ENCODE data around the gene RBPJL. TPM values are rescaled to one million over a fixed set of nuclear protein-coding genes. Genes with fewer than 3 reads are reported as not detected.

RBPJL gene
- total and polyA plus RNA-seq, 2 of the 8 experiments (the other 6 are each of a cell fraction or from before 2014, with no cell fraction given): 0.67 to 1.3 TPM

GRCh38 chr20:45257161-45257560 lies 49.5 kb upstream of the RBPJL start:
- Histone ChIP-seq H4K8ac (ENCODE audit: extremely low read depth, insufficient read depth, low read length) (no peak overlapping the region), H2BK15ac (ENCODE audit: low read length) (no peak overlapping the region), H3K9ac (replicated peaks in 1 of 4; ENCODE audit: extremely low read depth in 1 of 4, low read depth in 3 of 4, low read length in 3 of 4) (no peak overlapping the region), H3K4ac (replicated peaks; ENCODE audit: insufficient read length, low read depth, low read length) (no peak overlapping the region), H2BK20ac (ENCODE audit: low read length) (no peak overlapping the region), H3K56ac (replicated peaks; ENCODE audit: insufficient read length, low read depth, low read length) (no peak overlapping the region), H3K4me1 (replicated peaks in 1 of 4; ENCODE audit: control insufficient read depth in 3 of 4, insufficient read depth in 4 of 4, low read length in 3 of 4) (peaks cover 0 to 6% (median 3%) of the 10 kb centered on the region in 4 experiments; a peak in 5 of 7 replicates), H2AFZ (ENCODE audit: low read length) (no peak overlapping the region), H3K79me1 (ENCODE audit: low read depth, low read length) (no peaks in the 10 kb centered on the region), H2BK5ac (ENCODE audit: low read depth, low read length) (no peak overlapping the region), H3K4me3 (ENCODE audit: extremely low read depth in 1 of 4, insufficient read depth in 2 of 4, low read depth in 3 of 4, low read length in 4 of 4) (no peak overlapping the region), H3K4me2 (ENCODE audit: insufficient read depth in 1 of 2, low read depth in 2 of 2, low read length in 2 of 2) (no peak overlapping the region), H3K79me2 (ENCODE audit: control insufficient read depth in 1 of 2, insufficient read depth in 2 of 2, low read length in 2 of 2) (no peaks in the 10 kb centered on the region), H2BK120ac (replicated peaks; ENCODE audit: low read depth, low read length) (no peak overlapping the region), H2BK12ac (ENCODE audit: low read depth, low read length) (no peak overlapping the region), H3K23ac (ENCODE audit: insufficient read length) (no peak overlapping the region), H4K20me1 (replicated peaks in 1 of 2; ENCODE audit: control insufficient read depth in 1 of 2, insufficient read depth in 2 of 2, low read length in 2 of 2) (no peaks in the 10 kb centered on the region), H4K5ac (ENCODE audit: insufficient read length, low read depth, low read length) (no peak overlapping the region), H3K14ac (ENCODE audit: insufficient read length) (no peak overlapping the region), H3K27ac (ENCODE audit: low read depth, low read length) (no peak overlapping the region), H3K9me3 (ENCODE audit: insufficient read depth in 2 of 2, low read depth in 1 of 2, low read length in 1 of 2) (no peaks in the 10 kb centered on the region), H3K36me3 (ENCODE audit: control insufficient read depth in 2 of 4, insufficient read depth in 4 of 4, low read length in 3 of 4) (no peaks in the 10 kb centered on the region), H4K91ac (replicated peaks; ENCODE audit: insufficient read length, low read length) (no peak overlapping the region), H3K27me3 (replicated peaks in 1 of 4; ENCODE audit: control insufficient read depth in 3 of 4, extremely low read depth in 1 of 4, insufficient read depth in 3 of 4, low read length in 3 of 4) (no peaks in the 10 kb centered on the region; a peak in 1 of 7 replicates), H3K18ac (ENCODE audit: extremely low read depth, low read length) (no peak overlapping the region), H3K23me2 (ENCODE audit: low read depth, low read length) (no peaks in the 10 kb centered on the region), H2AK5ac (ENCODE audit: low read depth, low read length) (no peak overlapping the region)
- ChIA-PET POLR2A (ENCODE audit: partially characterized antibody) (no interaction called here), CTCF (ENCODE audit: partially characterized antibody) (interaction anchor here (1.1 to 2.9 kb wide), 3 partner anchors 22 to 37 kb away, joined by 3 to 14 read pairs (median 5); no protein-coding TSS in a partner anchor)
- WGBS, 2 experiments (ENCODE audit: extremely low coverage in 1 of 2, insufficient coverage in 1 of 2, insufficient read length in 1 of 2, insufficient replicate concordance in 2 of 2, low coverage in 1 of 2, low lambda C conversion rate in 2 of 2, missing lambda C conversion rate in 1 of 2): 72% methylated on average over 3 of the region's 3 CpGs; no CpG with 5 or more reads in 1 of the 2 experiments
- DNase-seq (ENCODE audit: low read depth in 1 of 2, low spot score in 2 of 2): no peak
- FAIRE-seq: no peak
- TF ChIP-seq CBX5 (IDR thresholded peaks at IDR 0.05; ENCODE audit: low read depth, low read length) (no peak), HDAC6 (IDR thresholded peaks at IDR 0.05; ENCODE audit: low read depth, low read length) (no peak), RFX5 (IDR thresholded peaks at IDR 0.05; ENCODE audit: borderline replicate concordance, low read depth, low read length) (no peak), SAP30 (IDR thresholded peaks at IDR 0.05; ENCODE audit: insufficient read depth, insufficient replicate concordance, low read length) (no peak), PHF8 (conservative IDR thresholded peaks at IDR 0.05; ENCODE audit: low read depth, low read length) (no peak), SIN3A (conservative IDR thresholded peaks at IDR 0.05 in 1 of 2, IDR thresholded peaks at IDR 0.05 in 1 of 2; ENCODE audit: low read depth in 1 of 2, low read length in 2 of 2) (no peak), FOSL1 (IDR thresholded peaks at IDR 0.05; ENCODE audit: insufficient read depth, low read depth, low read length) (no peak), CEBPB (IDR thresholded peaks at IDR 0.05; ENCODE audit: low read depth, low read length) (no peak), EGR1 (IDR thresholded peaks at IDR 0.05; ENCODE audit: borderline replicate concordance, low read depth, low read length) (no peak), KDM1A (IDR thresholded peaks at IDR 0.05; ENCODE audit: borderline replicate concordance, low read length) (no peak), KDM5A (IDR thresholded peaks at IDR 0.05; ENCODE audit: low read length) (no peak), HDAC2 (IDR thresholded peaks at IDR 0.05; ENCODE audit: borderline replicate concordance in 1 of 2, low read depth in 2 of 2, low read length in 2 of 2) (no peak), JUND (IDR thresholded peaks at IDR 0.05; ENCODE audit: low read length) (no peak), GTF2F1 (IDR thresholded peaks at IDR 0.05; ENCODE audit: borderline replicate concordance, low read depth, low read length) (no peak)
